PC-3 (cell line): ENCODE data around the gene MYO10. TPM values are rescaled to one million over a fixed set of nuclear protein-coding genes. Genes with fewer than 3 reads are reported as not detected.

ENCODE experiments used
- ATAC-seq: fragments of 200-7000 bp; cut with Tn5 transposase; 2 replicates; pipeline ENCODE4 v1.9.1; 2020; ENCODE audit warnings: mild to moderate bottlenecking, moderate library complexity
- BruUV-seq: library from RNA; stranded (reverse); fragments of 400-500 nt; replicated peaks from 2 replicates; lab custom pipeline; 2021; lab: Mats Ljungman, UMichigan
- CTCF ChIA-PET: fragments of 300-600 bp; sonication (Branson Sonifier 250); formaldehyde crosslinking; loops from one replicate; lab custom pipeline; 2022; ENCODE audit warnings: antibody characterized with exemption; lab: Charles Lee
- POLR2A ChIA-PET: fragments of 300-600 bp; sonication (Branson Sonifier 250); formaldehyde crosslinking; loops from one replicate; lab custom pipeline; 2022; ENCODE audit warnings: antibody characterized with exemption; ENCODE audit not compliant: unreplicated experiment; lab: Charles Lee
- DNase-seq: peaks from one replicate; pipeline ENCODE4 v3.0.0-alpha.2; 2015
- H2AFZ ChIP-seq: fragments of 300-600 bp; sonication (generic); 2 replicates; pipeline ENCODE4 v1.6.0; 2016; ENCODE audit warnings: antibody characterized with exemption, low read length
- H3F3A ChIP-seq: fragments of 300-600 bp; sonication (generic); one replicate; pipeline ENCODE4 v1.6.0; 2017; ENCODE audit warnings: antibody characterized with exemption, low read length, control low read depth, mild to moderate bottlenecking; ENCODE audit not compliant: unreplicated experiment
- H3K27ac ChIP-seq: fragments of 300-600 bp; sonication (generic); 2 replicates; pipeline ENCODE4 v1.5.1; 2016; ENCODE audit warnings: mild to moderate bottlenecking, low read length
- H3K27me3 ChIP-seq: fragments of 300-600 bp; sonication (generic); 2 replicates; pipeline ENCODE4 v1.6.1; 2016; ENCODE audit warnings: low read length, mixed read lengths
- H3K36me3 ChIP-seq: fragments of 300-600 bp; sonication (generic); 2 replicates; pipeline ENCODE4 v1.6.1; 2016; ENCODE audit warnings: low read depth, mixed run types, low read length, mixed read lengths
- H3K4me1 ChIP-seq: fragments of 300-600 bp; sonication (generic); 2 replicates; pipeline ENCODE4 v1.5.1; 2016; ENCODE audit warnings: low read length; ENCODE audit not compliant: insufficient read depth
- H3K4me2 ChIP-seq: fragments of 300-600 bp; sonication (generic); 2 replicates; pipeline ENCODE4 v1.6.0; 2016; ENCODE audit warnings: low read length
- H3K4me3 ChIP-seq: fragments of 300-600 bp; sonication (generic); 2 replicates; pipeline ENCODE4 v1.5.1; 2016; ENCODE audit warnings: mild to moderate bottlenecking, low read length, mixed read lengths
- H3K79me2 ChIP-seq: fragments of 300-600 bp; sonication (generic); 2 replicates; pipeline ENCODE4 v1.6.1; 2017; ENCODE audit warnings: low read length, mixed read lengths
- H3K9ac ChIP-seq: fragments of 300-600 bp; sonication (generic); 2 replicates; pipeline ENCODE4 v1.6.0; 2016; ENCODE audit warnings: mild to moderate bottlenecking, low read length
- H3K9me2 ChIP-seq: fragments of 300-600 bp; sonication (generic); replicated peaks from 2 replicates; pipeline ENCODE4 v1.6.1; 2016; ENCODE audit warnings: mixed run types, low read length, mixed read lengths
- H3K9me3 ChIP-seq: fragments of 300-600 bp; sonication (generic); 2 replicates; pipeline ENCODE4 v1.6.1; 2016; ENCODE audit warnings: low read length, mixed read lengths
- H4K20me1 ChIP-seq: fragments of 300-600 bp; sonication (generic); 2 replicates; pipeline ENCODE4 v1.6.1; 2016; ENCODE audit warnings: low read length, mixed read lengths
- EZH2 ChIP-seq: fragments of 300-600 bp; sonication (generic); IDR thresholded peaks from one replicate; pipeline ENCODE4 v1.6.1; 2017; ENCODE audit warnings: antibody characterized with exemption, mild to moderate bottlenecking, low read length; ENCODE audit not compliant: unreplicated experiment
- EZH2phosphoT487 ChIP-seq: fragments of 300-600 bp; sonication (generic); IDR thresholded peaks from 2 replicates; pipeline ENCODE4 v1.6.1; 2018; ENCODE audit warnings: mild to moderate bottlenecking, antibody characterized with exemption, low read length, borderline replicate concordance
- intact Hi-C: fragments of 100-400 bp; cut with micrococcal nuclease; formaldehyde crosslinking; loops from 2 replicates; pipeline ENCODE4 v1.9.0; 2023
- total RNA-seq: library from RNA; depleted of rRNA; stranded (reverse); fragments of >200 nt; gene quantifications from 2 replicates; pipeline ENCODE4 v1.2.3, GENCODE V29; 2014
- TF ChIP-seq, protein P1 (sequence below): fragments of 300-600 bp; sonication (generic); conservative IDR thresholded peaks from 2 replicates; pipeline ENCODE4 v1.5.1; 2017; ENCODE audit warnings: antibody characterized with exemption, low read depth, mild to moderate bottlenecking, low read length

The MYO10 gene
- total RNA-seq, 1 experiment from 2014 or later = 52.3 TPM

GRCh38 chr5:16881251-16881650 is 54.8 kb downstream of the MYO10 start:
- Histone ChIP-seq H3K4me1 (peaks cover 38% of the 10 kb centered on the region), H3K36me3 (peaks cover 7% of the 10 kb centered on the region; the same call in 1 of the 2 replicates), H4K20me1 (peaks cover 73% of the 10 kb centered on the region), H3K79me2 (peaks cover 88% of the 10 kb centered on the region), H3K9ac (no peak overlapping the region), H3K4me3 (no peak overlapping the region), H3K9me2 (no peaks in the 10 kb centered on the region), H3K9me3 (no peaks in the 10 kb centered on the region), H3K4me2 (no peak overlapping the region), H3K27me3 (no peaks in the 10 kb centered on the region), H3K27ac (no peak overlapping the region), H2AFZ (no peak overlapping the region), H3F3A (peaks cover 10% of the 10 kb centered on the region)
- POLR2A ChIA-PET = no interaction called here
- no TSS peak for BruUV-seq
- TF ChIP-seq EZH2phosphoT487 (no peak), EZH2 (no peak)
- TF ChIP-seq, protein P1, sequence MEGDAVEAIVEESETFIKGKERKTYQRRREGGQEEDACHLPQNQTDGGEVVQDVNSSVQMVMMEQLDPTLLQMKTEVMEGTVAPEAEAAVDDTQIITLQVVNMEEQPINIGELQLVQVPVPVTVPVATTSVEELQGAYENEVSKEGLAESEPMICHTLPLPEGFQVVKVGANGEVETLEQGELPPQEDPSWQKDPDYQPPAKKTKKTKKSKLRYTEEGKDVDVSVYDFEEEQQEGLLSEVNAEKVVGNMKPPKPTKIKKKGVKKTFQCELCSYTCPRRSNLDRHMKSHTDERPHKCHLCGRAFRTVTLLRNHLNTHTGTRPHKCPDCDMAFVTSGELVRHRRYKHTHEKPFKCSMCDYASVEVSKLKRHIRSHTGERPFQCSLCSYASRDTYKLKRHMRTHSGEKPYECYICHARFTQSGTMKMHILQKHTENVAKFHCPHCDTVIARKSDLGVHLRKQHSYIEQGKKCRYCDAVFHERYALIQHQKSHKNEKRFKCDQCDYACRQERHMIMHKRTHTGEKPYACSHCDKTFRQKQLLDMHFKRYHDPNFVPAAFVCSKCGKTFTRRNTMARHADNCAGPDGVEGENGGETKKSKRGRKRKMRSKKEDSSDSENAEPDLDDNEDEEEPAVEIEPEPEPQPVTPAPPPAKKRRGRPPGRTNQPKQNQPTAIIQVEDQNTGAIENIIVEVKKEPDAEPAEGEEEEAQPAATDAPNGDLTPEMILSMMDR = no peak
- CTCF ChIA-PET = no interaction called here
- intact Hi-C loops = no loop called here
- DNase-seq (no peak), ATAC-seq (no peak)

GRCh38 chr5:16880547-16880946 is 55.5 kb downstream of the MYO10 start:
- peaks cover 11% of the 10 kb centered on the region for H3K36me3 ChIP-seq
- no peak overlapping the region for H3K4me2 ChIP-seq
- intact Hi-C loops = no loop called here
- peaks cover 38% of the 10 kb centered on the region for H3K4me1 ChIP-seq
- TF ChIP-seq EZH2 = no peak
- TF ChIP-seq, protein P1 = no peak
- no peak for TF ChIP-seq EZH2phosphoT487
- H3F3A ChIP-seq = peaks cover 10% of the 10 kb centered on the region
- no peak overlapping the region for H3K27ac ChIP-seq
- H4K20me1 ChIP-seq = peaks cover 66% of the 10 kb centered on the region
- no peaks in the 10 kb centered on the region for H3K9me2 ChIP-seq
- ChIA-PET POLR2A (no interaction called here), CTCF (no interaction called here)
- DNase-seq (no peak), ATAC-seq (no peak)
- H3K79me2 ChIP-seq = peaks cover 81% of the 10 kb centered on the region
- no peak overlapping the region for H2AFZ ChIP-seq
- H3K9ac ChIP-seq = no peak overlapping the region
- no peak overlapping the region for H3K4me3 ChIP-seq
- no TSS peak for BruUV-seq
- no peaks in the 10 kb centered on the region for H3K9me3 ChIP-seq
- no peaks in the 10 kb centered on the region for H3K27me3 ChIP-seq

- Histone ChIP-seq H3K9me2 (no peaks in the 10 kb centered on the region), H3K27me3 (no peaks in the 10 kb centered on the region), H3K27ac (no peak overlapping the region), H3K4me1 (peaks cover 29% of the 10 kb centered on the region), H3K4me3 (no peak overlapping the region), H3K36me3 (peaks cover 19% of the 10 kb centered on the region), H3K9me3 (no peaks in the 10 kb centered on the region), H4K20me1 (peaks cover 59% of the 10 kb centered on the region), H3K79me2 (peaks cover 72% of the 10 kb centered on the region), H3K9ac (no peak overlapping the region), H3K4me2 (no peak overlapping the region), H3F3A (peaks cover 5% of the 10 kb centered on the region), H2AFZ (no peak overlapping the region)
- CTCF ChIA-PET = no interaction called here
- DNase-seq (no peak), ATAC-seq (no peak)
- POLR2A ChIA-PET = no interaction called here
- TF ChIP-seq EZH2phosphoT487 (no peak), EZH2 (no peak)
- TF ChIP-seq, protein P1 = no peak
- BruUV-seq = no TSS peak
- intact Hi-C loops = loop anchor here (10.0 kb wide), 1 partner anchor 55 kb away; the partner anchor contains the start of gene MYO10
Observed at GRCh38 chr5:16879650-16880049, 56.4 kb downstream of the MYO10 start.
